Esophagus squamous epithelium (tissue), 5 donors: Measurements from ENCODE around the gene PTPRB. TPM values are rescaled to one million over a fixed set of nuclear protein-coding genes. Genes with fewer than 3 reads are reported as not detected.

Experiments
- DNase-seq: peaks from one replicate; lab custom pipeline; 2025; lab: John Stamatoyannopoulos, UW
- H3K27ac ChIP-seq, 4 donors: fragments of 200-600 bp; sonication (generic); one replicate each; pipeline ENCODE4 v1.5.1; 2016 to 2019; ENCODE audit warnings: mild to moderate bottlenecking in 1 of 4
- H3K27me3 ChIP-seq, 4 donors: fragments of 200-600 bp; sonication (generic); 1 replicate in 3 of 4; 2 replicates in 1 of 4; pipeline versions ENCODE4 v1.5.1 to v1.6.0; 2017 to 2021; ENCODE audit warnings: antibody characterized with exemption in 1 of 4
- H3K36me3 ChIP-seq, 3 donors: fragments of 200-600 bp; sonication (generic); one replicate each; pipeline ENCODE4 v1.5.1; 2016 to 2019
- H3K4me1 ChIP-seq, 3 donors: fragments of 200-600 bp; sonication (generic); one replicate each; pipeline ENCODE4 v1.5.1; 2017 to 2019
- H3K4me3 ChIP-seq, 4 donors: fragments of 200-600 bp; sonication (generic); 1 replicate in 3 of 4; 2 replicates in 1 of 4; pipeline ENCODE4 v1.5.1; 2016 to 2019; ENCODE audit warnings: mild to moderate bottlenecking in 2 of 4, moderate library complexity in 1 of 4
- H3K9me3 ChIP-seq, 3 donors: fragments of 200-600 bp; sonication (generic); one replicate each; pipeline ENCODE4 v1.5.1; 2016 to 2019
- POLR2A ChIP-seq, 4 donors: fragments of 450-650 bp; IDR thresholded peaks; one replicate each; pipeline ENCODE4 v1.6.1; 2017; ENCODE audit warnings: antibody characterized with exemption in 4 of 4, mild to moderate bottlenecking in 4 of 4, moderate library complexity in 3 of 4
- WGBS, 2 donors: methylation state at CpG; one replicate each; pipeline ENCODE4 v1.1.5; 2018; 5-methylcytosine and 5-hydroxymethylcytosine counted together
- intact Hi-C: fragments of 100-400 bp; cut with DNase I; formaldehyde crosslinking; loops from one replicate; pipeline ENCODE4 v1.15.0; 2022
- total RNA-seq, 4 donors: library from RNA; depleted of rRNA; stranded (reverse); fragments of >200 nt; gene quantifications; one replicate each; pipeline ENCODE4 v1.1.0, GENCODE V29; 2016
- TF ChIP-seq, protein P1 (sequence below), 6 experiments: fragments of 450-650 bp in 4 of 6; fragments of 200-600 bp in 2 of 6; sonication (generic) in 2 of 6; IDR thresholded peaks; one replicate each; pipeline ENCODE4 v1.5.1; 2016 to 2019; ENCODE audit warnings: antibody characterized with exemption in 6 of 6, mild to moderate bottlenecking in 4 of 6, moderate library complexity in 4 of 6
- donor health status: DM: yes; HTN: yes; CAD: no.

The PTPRB gene
- 10 to 100 TPM in 2 of 4 donors, 1 to 10 TPM in 2; 4.0 to 22.9 (median 7.4) TPM for total RNA-seq

DNA sequence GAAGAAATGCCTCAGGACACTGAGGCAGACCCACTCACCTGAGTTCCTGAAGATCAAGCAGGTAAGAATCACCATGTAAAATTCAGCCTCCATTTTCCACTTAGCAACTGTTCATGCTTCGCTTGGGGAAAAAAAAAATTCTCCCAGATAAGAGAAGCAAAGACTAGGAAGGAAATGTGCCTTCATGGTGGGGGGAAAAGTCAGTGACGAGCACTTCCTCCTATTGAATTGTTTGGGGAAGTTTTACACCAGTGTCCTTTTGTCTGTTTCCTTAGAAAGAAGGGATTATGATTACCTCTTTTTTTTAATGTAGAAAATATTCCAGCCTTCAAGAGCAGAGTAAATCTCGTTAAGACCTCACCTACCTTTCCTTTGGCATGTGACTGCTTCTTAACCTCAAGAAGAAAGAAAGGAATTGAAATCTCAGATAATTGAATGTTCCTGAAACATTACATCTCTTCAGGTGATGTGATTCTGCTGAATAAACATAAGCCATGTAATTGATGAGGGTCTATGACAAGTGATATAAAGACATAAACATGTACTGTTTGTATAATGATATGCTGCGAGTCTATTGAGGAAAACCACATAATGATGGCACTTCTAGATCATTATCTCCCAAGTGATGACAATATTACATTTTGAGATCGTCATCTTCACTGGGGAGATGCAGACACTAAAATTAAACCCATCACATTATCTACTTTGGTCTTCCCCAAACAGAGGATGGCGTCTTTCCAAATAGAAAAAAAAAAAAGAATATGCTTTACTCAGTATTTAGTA, at the start of gene PTPRB:
Gene PTPRB, minus strand, starts transcription at position 127 of the 783 bp plus-strand sequence. Its CDS starts 34 bp downstream, at position 93.
- WGBS, 2 donors: 38 to 55% methylated on average over 6 of the region's 6 CpGs
- H3K27me3 ChIP-seq: no peaks in the 10 kb centered on the region
- H3K36me3 ChIP-seq: no peaks in the 10 kb centered on the region
- H3K4me3 ChIP-seq: peak within 1 kb of the TSS in 3 of 4 donors; percentile 19 to 44 (median 33)
- TF ChIP-seq, protein P1, sequence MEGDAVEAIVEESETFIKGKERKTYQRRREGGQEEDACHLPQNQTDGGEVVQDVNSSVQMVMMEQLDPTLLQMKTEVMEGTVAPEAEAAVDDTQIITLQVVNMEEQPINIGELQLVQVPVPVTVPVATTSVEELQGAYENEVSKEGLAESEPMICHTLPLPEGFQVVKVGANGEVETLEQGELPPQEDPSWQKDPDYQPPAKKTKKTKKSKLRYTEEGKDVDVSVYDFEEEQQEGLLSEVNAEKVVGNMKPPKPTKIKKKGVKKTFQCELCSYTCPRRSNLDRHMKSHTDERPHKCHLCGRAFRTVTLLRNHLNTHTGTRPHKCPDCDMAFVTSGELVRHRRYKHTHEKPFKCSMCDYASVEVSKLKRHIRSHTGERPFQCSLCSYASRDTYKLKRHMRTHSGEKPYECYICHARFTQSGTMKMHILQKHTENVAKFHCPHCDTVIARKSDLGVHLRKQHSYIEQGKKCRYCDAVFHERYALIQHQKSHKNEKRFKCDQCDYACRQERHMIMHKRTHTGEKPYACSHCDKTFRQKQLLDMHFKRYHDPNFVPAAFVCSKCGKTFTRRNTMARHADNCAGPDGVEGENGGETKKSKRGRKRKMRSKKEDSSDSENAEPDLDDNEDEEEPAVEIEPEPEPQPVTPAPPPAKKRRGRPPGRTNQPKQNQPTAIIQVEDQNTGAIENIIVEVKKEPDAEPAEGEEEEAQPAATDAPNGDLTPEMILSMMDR (IDR thresholded peaks at IDR 0.05): no peak
- TF ChIP-seq POLR2A (IDR thresholded peaks at IDR 0.05): no peak
- intact Hi-C loops: no loop called here
- H3K27ac ChIP-seq: peak within 1 kb of the TSS in 3 of 4 donors; percentile 42 to 68 (median 59)
- no peaks in the 10 kb centered on the region for H3K9me3 ChIP-seq
- H3K4me1 ChIP-seq: no peaks in the 10 kb centered on the region
- no peak for DNase-seq

GRCh38 chr12:70686907-70687306, 49.7 kb upstream of the PTPRB start:
- H3K27me3 ChIP-seq: no peaks in the 10 kb centered on the region
- H3K9me3 ChIP-seq: no peaks in the 10 kb centered on the region
- 20 to 36% methylated on average over 1 of the region's 1 CpG for WGBS, 2 donors
- TF ChIP-seq POLR2A (IDR thresholded peaks at IDR 0.05): no peak
- TF ChIP-seq, protein P1 (IDR thresholded peaks at IDR 0.05): no peak
- H3K4me3 ChIP-seq: no peak overlapping the region
- H3K27ac ChIP-seq: no peak overlapping the region
- no peaks in the 10 kb centered on the region for H3K36me3 ChIP-seq
- no peaks in the 10 kb centered on the region for H3K4me1 ChIP-seq
- intact Hi-C loops: no loop called here
- no peak for DNase-seq

- no peak for TF ChIP-seq POLR2A (IDR thresholded peaks at IDR 0.05)
- TF ChIP-seq, protein P1 (IDR thresholded peaks at IDR 0.05): no peak
- H3K27ac ChIP-seq: no peak overlapping the region
- no peak for DNase-seq
- H3K27me3 ChIP-seq: no peaks in the 10 kb centered on the region
- no peak overlapping the region for H3K4me3 ChIP-seq
- no peaks in the 10 kb centered on the region for H3K36me3 ChIP-seq
- no peaks in the 10 kb centered on the region for H3K9me3 ChIP-seq
- WGBS, 2 donors: 85% methylated on average over 2 of the region's 2 CpGs
- no peaks in the 10 kb centered on the region for H3K4me1 ChIP-seq
- intact Hi-C loops: no loop called here
Measured at GRCh38 chr12:70686299-70686698, 49.1 kb upstream of the PTPRB start.

DNA sequence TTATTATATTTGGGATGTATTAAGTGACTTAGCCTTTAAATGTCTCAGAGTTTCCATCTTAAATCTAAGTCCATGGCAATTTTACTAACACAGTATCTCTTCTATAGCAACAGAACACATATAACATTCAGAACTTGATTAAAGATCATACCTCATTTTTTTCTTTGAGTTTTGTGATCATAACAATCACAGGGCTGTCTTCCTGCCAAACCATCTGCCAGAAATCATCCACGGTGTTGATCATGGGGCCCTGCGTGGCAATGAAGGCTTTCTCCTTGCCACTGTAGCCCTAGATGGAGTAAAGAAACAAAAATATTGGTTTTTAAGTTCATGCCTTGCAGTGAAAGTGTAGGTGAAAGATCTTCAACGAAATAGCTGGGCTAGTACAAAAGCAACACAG, 46.7 kb upstream of the PTPRB start:
- 44 to 49% methylated on average over 3 of the region's 3 CpGs for WGBS, 2 donors
- TF ChIP-seq, protein P1 (IDR thresholded peaks at IDR 0.05): no peak
- TF ChIP-seq POLR2A (IDR thresholded peaks at IDR 0.05): no peak
- intact Hi-C loops: no loop called here

GRCh38 chr12:70671698-70672097, 34.5 kb upstream of the PTPRB start:
- TF ChIP-seq, protein P1 (IDR thresholded peaks at IDR 0.05): no peak
- no peak for TF ChIP-seq POLR2A (IDR thresholded peaks at IDR 0.05)
- intact Hi-C loops: no loop called here
- Histone ChIP-seq H3K36me3 (no peaks in the 10 kb centered on the region), H3K27me3 (no peaks in the 10 kb centered on the region), H3K4me1 (no peaks in the 10 kb centered on the region), H3K4me3 (no peak overlapping the region), H3K27ac (no peak overlapping the region), H3K9me3 (no peaks in the 10 kb centered on the region)
- WGBS, 2 donors: 91% methylated on average over 1 to 5 of the region's 5 CpGs
- no peak for DNase-seq

More for the DNA sequence above, 46.7 kb upstream of the PTPRB start:
- Histone ChIP-seq H3K4me1 (no peaks in the 10 kb centered on the region), H3K9me3 (peaks cover 0 to 5% (median 0%) of the 10 kb centered on the region in 3 donors), H3K36me3 (no peaks in the 10 kb centered on the region), H3K4me3 (no peak overlapping the region), H3K27ac (no peak overlapping the region), H3K27me3 (no peaks in the 10 kb centered on the region)
- no peak for DNase-seq
